ENCODE results near the gene AHDC1.

GRCh38 chr1:27503844-27504587, 99.9 kb downstream of the AHDC1 start:
- TF ChIP-seq POLR2A (IDR thresholded peaks at IDR 0.05) (no peak), POLR2AphosphoS5 (IDR thresholded peaks at IDR 0.05) (no peak)
- TF ChIP-seq, protein P1, sequence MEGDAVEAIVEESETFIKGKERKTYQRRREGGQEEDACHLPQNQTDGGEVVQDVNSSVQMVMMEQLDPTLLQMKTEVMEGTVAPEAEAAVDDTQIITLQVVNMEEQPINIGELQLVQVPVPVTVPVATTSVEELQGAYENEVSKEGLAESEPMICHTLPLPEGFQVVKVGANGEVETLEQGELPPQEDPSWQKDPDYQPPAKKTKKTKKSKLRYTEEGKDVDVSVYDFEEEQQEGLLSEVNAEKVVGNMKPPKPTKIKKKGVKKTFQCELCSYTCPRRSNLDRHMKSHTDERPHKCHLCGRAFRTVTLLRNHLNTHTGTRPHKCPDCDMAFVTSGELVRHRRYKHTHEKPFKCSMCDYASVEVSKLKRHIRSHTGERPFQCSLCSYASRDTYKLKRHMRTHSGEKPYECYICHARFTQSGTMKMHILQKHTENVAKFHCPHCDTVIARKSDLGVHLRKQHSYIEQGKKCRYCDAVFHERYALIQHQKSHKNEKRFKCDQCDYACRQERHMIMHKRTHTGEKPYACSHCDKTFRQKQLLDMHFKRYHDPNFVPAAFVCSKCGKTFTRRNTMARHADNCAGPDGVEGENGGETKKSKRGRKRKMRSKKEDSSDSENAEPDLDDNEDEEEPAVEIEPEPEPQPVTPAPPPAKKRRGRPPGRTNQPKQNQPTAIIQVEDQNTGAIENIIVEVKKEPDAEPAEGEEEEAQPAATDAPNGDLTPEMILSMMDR (IDR thresholded peaks at IDR 0.05): no peak

Data from stomach (tissue), 4 donors.